Liver (tissue), 2 donors: ENCODE data around the gene MTRR.

Experiments
- GABPA ChIP-seq, 2 donors: IDR thresholded peaks in 1 of 2; conservative IDR thresholded peaks in 1 of 2; 2 replicates each; pipeline ENCODE4 v1.6.1; 2016; ENCODE audit warnings: antibody characterized with exemption in 2 of 2, mild to moderate bottlenecking in 1 of 2, moderate library complexity in 1 of 2
- MAX ChIP-seq: IDR thresholded peaks from 2 replicates; pipeline ENCODE4 v1.6.1; 2016; ENCODE audit warnings: antibody characterized with exemption
- donor health status: healthy.

GRCh38 chr5:7846327-7846726, 22.6 kb upstream of the MTRR start:
- no peak for TF ChIP-seq MAX
- TF ChIP-seq GABPA (IDR thresholded peaks at IDR 0.05 in 1 of 2, conservative IDR thresholded peaks at IDR 0.05 in 1 of 2): no peak
